CD14-positive monocyte (primary cell): ENCODE measurements around the gene LSM11. TPM values are rescaled to one million over a fixed set of nuclear protein-coding genes. Genes with fewer than 3 reads are reported as not detected.

ENCODE experiments used
- DNase-seq, 3 donors: peaks; one replicate each; pipeline ENCODE4 v3.0.0-alpha.2; 2011 to 2022
- H2AFZ ChIP-seq: 2 replicates; pipeline ENCODE4 v1.6.0; 2012; ENCODE audit warnings: mild to moderate bottlenecking, low read depth, low read length, inconsistent platforms; ENCODE audit not compliant: insufficient read depth, poor library complexity, severe bottlenecking
- H3K27ac ChIP-seq, 2 donors: 1 replicate in 1 of 2; 2 replicates in 1 of 2; pipeline ENCODE4 v1.5.1; 2012 to 2013; ENCODE audit warnings: low read length in 2 of 2, control low read depth in 1 of 2, inconsistent platforms in 1 of 2, low read depth in 1 of 2, mild to moderate bottlenecking in 1 of 2
- H3K27me3 ChIP-seq, 2 donors: one replicate each; pipeline versions ENCODE4 v1.6.0 to v1.6.1; 2011 to 2013; ENCODE audit warnings: low read length in 2 of 2; ENCODE audit not compliant: control insufficient read depth in 2 of 2, insufficient read depth in 2 of 2
- H3K36me3 ChIP-seq, 2 donors: replicated peaks in 1 of 2; 1 replicate in 1 of 2; 2 replicates in 1 of 2; pipeline versions ENCODE4 v1.5.1 to v1.6.1; 2012 to 2013; ENCODE audit warnings: low read length in 2 of 2, control low read depth in 1 of 2, inconsistent platforms in 1 of 2, mild to moderate bottlenecking in 1 of 2; ENCODE audit not compliant: insufficient read depth in 2 of 2, control insufficient read depth in 1 of 2
- H3K4me1 ChIP-seq, 2 donors: 1 replicate in 1 of 2; 2 replicates in 1 of 2; pipeline versions ENCODE4 v1.5.1 to v1.6.1; 2012 to 2013; ENCODE audit warnings: low read length in 2 of 2, control low read depth in 1 of 2, inconsistent platforms in 1 of 2, mild to moderate bottlenecking in 1 of 2, moderate library complexity in 1 of 2; ENCODE audit not compliant: insufficient read depth in 2 of 2, control insufficient read depth in 1 of 2
- H3K4me2 ChIP-seq: replicated peaks from 2 replicates; pipeline ENCODE3; 2012; ENCODE audit warnings: low read length, moderate library complexity, mild to moderate bottlenecking; ENCODE audit not compliant: poor library complexity, severe bottlenecking; ENCODE audit errors: extremely low read depth
- H3K4me3 ChIP-seq, 3 experiments: fragments of 200-600 bp in 1 of 3; sonication (generic) in 1 of 3; replicated peaks in 1 of 3; 1 replicate in 2 of 3; 2 replicates in 1 of 3; pipeline ENCODE4 v1.5.1; 2011 to 2013; ENCODE audit warnings: low read length in 3 of 3, mild to moderate bottlenecking in 3 of 3, control low read depth in 2 of 3, low read depth in 2 of 3, inconsistent platforms in 1 of 3, moderate library complexity in 1 of 3
- H3K79me2 ChIP-seq: 2 replicates; pipeline ENCODE4 v1.6.0; 2012; ENCODE audit warnings: mild to moderate bottlenecking, control low read depth, inconsistent platforms, low read length, moderate library complexity; ENCODE audit not compliant: insufficient read depth
- H3K9ac ChIP-seq: 2 replicates; pipeline ENCODE4 v1.6.0; 2017; ENCODE audit warnings: low read length, mild to moderate bottlenecking; ENCODE audit not compliant: insufficient read depth, poor library complexity, severe bottlenecking
- H3K9me3 ChIP-seq, 2 donors: replicated peaks in 1 of 2; 1 replicate in 1 of 2; 2 replicates in 1 of 2; pipeline versions ENCODE4 v1.5.1 to v1.6.1; 2012 to 2013; ENCODE audit warnings: low read length in 2 of 2, control low read depth in 1 of 2; ENCODE audit not compliant: control insufficient read depth in 1 of 2, insufficient read depth in 1 of 2
- H4K20me1 ChIP-seq: 2 replicates; pipeline ENCODE4 v1.6.0; 2012; ENCODE audit warnings: mild to moderate bottlenecking, low read length, control low read depth, moderate library complexity; ENCODE audit not compliant: insufficient read depth
- H3K27ac Mint-ChIP-seq, 7 donors: one replicate each; pipeline ENCODE4 v1.8.0; 2020; ENCODE audit warnings: mild to moderate bottlenecking in 7 of 7, mixed read lengths in 7 of 7, moderate library complexity in 6 of 7, inconsistent platforms in 2 of 7
- H3K27me3 Mint-ChIP-seq, 3 donors: one replicate each; pipeline ENCODE4 v1.8.0; 2021 to 2022; ENCODE audit warnings: low read depth in 3 of 3, mild to moderate bottlenecking in 3 of 3, mixed read lengths in 3 of 3, moderate library complexity in 3 of 3, inconsistent platforms in 1 of 3
- H3K36me3 Mint-ChIP-seq, 2 donors: one replicate each; pipeline ENCODE4 v1.8.0; 2020; ENCODE audit warnings: mixed read lengths in 2 of 2, inconsistent platforms in 1 of 2, mild to moderate bottlenecking in 1 of 2
- H3K4me1 Mint-ChIP-seq: one replicate; pipeline ENCODE4 v1.8.0; 2020; ENCODE audit warnings: mild to moderate bottlenecking, mixed read lengths
- H3K4me3 Mint-ChIP-seq, 2 donors: one replicate each; pipeline ENCODE4 v1.8.0; 2020; ENCODE audit warnings: mild to moderate bottlenecking in 2 of 2, mixed read lengths in 2 of 2, moderate library complexity in 1 of 2
- H3K9me3 Mint-ChIP-seq, 7 donors: one replicate each; pipeline ENCODE4 v1.8.0; 2020 to 2022; ENCODE audit warnings: mixed read lengths in 7 of 7, mild to moderate bottlenecking in 6 of 7, moderate library complexity in 6 of 7, inconsistent platforms in 2 of 7
- CTCF ChIP-seq: fragments of 200-600 bp; IDR thresholded peaks from one replicate; pipeline ENCODE4 v1.8.0; 2022; ENCODE audit warnings: antibody characterized with exemption, mild to moderate bottlenecking
- WGBS: methylation state at CpG from one replicate; pipeline ENCODE4 v1.1.5; 2013; ENCODE audit warnings: missing lambda C conversion rate; ENCODE audit not compliant: insufficient coverage; 5-methylcytosine and 5-hydroxymethylcytosine counted together
- intact Hi-C, 2 donors: fragments of 100-400 bp; cut with micrococcal nuclease; formaldehyde crosslinking; loops; one replicate each; pipeline versions ENCODE4 v1.15.0 to v1.15.1; 2023
- polyA plus RNA-seq, 3 donors: library from polyadenylated mRNA; depleted of rRNA in 1 of 3; unstranded in 2 of 3; stranded (reverse) in 1 of 3; fragments of 300-500 nt in 2 of 3; fragments of >200 nt in 1 of 3; fragmentation: Illumina TruSeq in 2 of 3; gene quantifications; 1 replicate in 2 of 3; 2 replicates in 1 of 3; pipeline ENCODE4 v1.2.3, GENCODE V29; 2012 to 2021

Gene LSM11
- polyA plus RNA-seq, 3 donors: 0.28 to 1.3 (median 0.41) TPM

DNA sequence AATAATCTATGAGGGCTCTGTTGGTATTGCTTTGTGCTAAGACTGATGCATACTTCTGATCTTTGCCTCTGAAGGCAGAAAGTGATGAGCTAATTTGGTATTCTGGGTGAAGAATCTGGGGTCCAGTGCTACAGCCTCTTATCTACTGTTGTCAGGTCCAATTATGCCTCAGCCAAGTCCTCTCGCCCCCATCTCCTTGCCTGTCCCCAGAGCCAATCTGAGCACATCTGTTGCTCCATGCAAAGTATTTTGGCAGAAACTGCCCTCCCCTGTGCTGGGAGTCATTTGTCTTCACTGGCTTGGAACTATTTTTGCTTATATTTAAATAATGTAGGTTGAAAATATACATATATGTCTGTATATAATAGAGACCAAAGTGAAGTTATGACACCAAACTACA, 23.4 kb downstream of the LSM11 start:
- Histone ChIP-seq H4K20me1 (no peaks in the 10 kb centered on the region), H3K27ac (no peak overlapping the region), H3K36me3 (no peaks in the 10 kb centered on the region), H3K9me3 (no peaks in the 10 kb centered on the region), H3K4me2 (no peak overlapping the region), H2AFZ (no peak overlapping the region), H3K4me3 (no peak overlapping the region), H3K27me3 (no peaks in the 10 kb centered on the region), H3K79me2 (no peaks in the 10 kb centered on the region), H3K4me1 (no peaks in the 10 kb centered on the region), H3K9ac (no peak overlapping the region)
- Mint-ChIP-seq H3K36me3 (no peaks in the 10 kb centered on the region), H3K4me3 (no peak overlapping the region), H3K4me1 (peaks cover 9% of the 10 kb centered on the region), H3K27ac (no peak overlapping the region), H3K27me3 (peaks cover 0 to 1% (median 0%) of the 10 kb centered on the region in 3 donors), H3K9me3 (peaks cover 0 to 4% (median 0%) of the 10 kb centered on the region in 7 donors)
- DNase-seq: no peak
- intact Hi-C loops: loop anchor here in 1 of 2 donors (10.0 kb wide), 1 partner anchor 1368 kb away; no protein-coding TSS in a partner anchor
- no CpG with 5 or more reads among the region's 1 CpG for WGBS
- TF ChIP-seq CTCF: no peak

DNA sequence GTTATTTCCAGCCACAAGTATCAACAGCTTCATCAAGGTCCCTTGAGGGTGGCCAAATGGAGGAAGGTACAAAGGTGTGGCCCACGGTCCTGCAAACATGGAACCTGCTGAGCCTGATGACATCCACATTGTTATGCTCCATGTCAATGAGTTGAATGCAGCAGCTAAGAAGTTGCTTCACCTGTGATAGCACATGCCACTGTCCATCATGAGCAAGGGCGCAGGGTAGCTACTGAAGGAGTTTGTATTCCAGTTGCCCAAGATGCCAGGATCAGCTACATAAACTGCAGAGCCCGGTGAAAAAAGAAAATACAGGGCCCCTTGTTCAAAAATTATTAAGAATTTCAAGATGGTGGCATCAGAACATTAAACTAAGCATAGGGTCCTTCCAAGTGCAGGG, 24.2 kb downstream of the LSM11 start:
- no peak for DNase-seq
- no peak overlapping the region for H3K9ac ChIP-seq
- no peaks in the 10 kb centered on the region for H3K4me1 ChIP-seq
- H3K36me3 ChIP-seq: no peaks in the 10 kb centered on the region
- H2AFZ ChIP-seq: no peak overlapping the region
- intact Hi-C loops: loop anchor here in 1 of 2 donors (10.0 kb wide), 1 partner anchor 1367 kb away; no protein-coding TSS in a partner anchor
- TF ChIP-seq CTCF: no peak
- no peaks in the 10 kb centered on the region for H4K20me1 ChIP-seq
- no peak overlapping the region for H3K4me2 ChIP-seq
- no peak overlapping the region for H3K4me3 ChIP-seq
- H3K9me3 ChIP-seq: no peaks in the 10 kb centered on the region
- no peaks in the 10 kb centered on the region for H3K36me3 Mint-ChIP-seq
- no peak overlapping the region for H3K4me3 Mint-ChIP-seq
- H3K79me2 ChIP-seq: no peaks in the 10 kb centered on the region
- H3K9me3 Mint-ChIP-seq: peaks cover 0 to 4% (median 0%) of the 10 kb centered on the region in 7 donors
- H3K27me3 ChIP-seq: no peaks in the 10 kb centered on the region
- 77% methylated on average over 3 of the region's 3 CpGs for WGBS
- H3K4me1 Mint-ChIP-seq: peaks cover 9% of the 10 kb centered on the region
- no peak overlapping the region for H3K27ac Mint-ChIP-seq
- no peak overlapping the region for H3K27ac ChIP-seq
- peaks cover 0 to 1% (median 0%) of the 10 kb centered on the region in 3 donors for H3K27me3 Mint-ChIP-seq
